Measurements from ENCODE around the gene ALDH1A3. TPM values are rescaled to one million over a fixed set of nuclear protein-coding genes. Genes with fewer than 3 reads are reported as not detected.

ALDH1A3 gene
- total RNA-seq, 1 donor from 2014 or later = not detected

GRCh38 chr15:100944986-100945385, 65.4 kb downstream of the ALDH1A3 start:
- TF ChIP-seq CTCF (IDR thresholded peaks at IDR 0.05) = no peak
- no peaks in the 10 kb centered on the region for H3K27me3 Mint-ChIP-seq
- no peak for DNase-seq
- intact Hi-C loops (cut with micrococcal nuclease) = no loop called here
- H3K36me3 Mint-ChIP-seq (ENCODE audit: low read depth) = peaks cover 2% of the 10 kb centered on the region
- no peak overlapping the region for H3K27ac Mint-ChIP-seq
- no peak overlapping the region for H3K4me3 Mint-ChIP-seq
- POLR2A ChIA-PET = interaction anchor here (2.5 kb wide), 1 partner anchor 25 kb away, joined by 13 read pairs; the partner anchor contains the start of gene LRRK1
- peaks cover 50% of the 10 kb centered on the region for H3K4me1 Mint-ChIP-seq
- H3K9me3 Mint-ChIP-seq = no peaks in the 10 kb centered on the region
- CTCF ChIA-PET = interaction anchor here (2.2 to 2.8 kb wide), 2 partner anchors 27 to 63 kb away, joined by 9 to 10 read pairs; partner anchors contain the start of gene LRRK1
- ATAC-seq (ENCODE audit: low read depth) = no peak

- peak overlapping the region; percentile 61 for H3K27ac Mint-ChIP-seq
- no peak for ATAC-seq (ENCODE audit: low read depth)
- peaks cover 58% of the 10 kb centered on the region for H3K4me1 Mint-ChIP-seq
Observed at GRCh38 chr15:100947760-100948429, 68.3 kb downstream of the ALDH1A3 start.

GRCh38 chr15:100948430-100948762, 68.8 kb downstream of the ALDH1A3 start:
- Mint-ChIP-seq H3K27ac (peak overlapping the region; percentile 61), H3K9me3 (no peaks in the 10 kb centered on the region), H3K4me1 (peaks cover 53% of the 10 kb centered on the region), H3K36me3 (ENCODE audit: low read depth) (no peaks in the 10 kb centered on the region), H3K4me3 (peak overlapping the region; percentile 75), H3K27me3 (no peaks in the 10 kb centered on the region)
- CTCF ChIA-PET = interaction anchor here (1.2 kb wide), 1 partner anchor 60 kb away, joined by 5 read pairs; no protein-coding TSS in a partner anchor
- ATAC-seq (ENCODE audit: low read depth) (no peak), DNase-seq (no peak)
- POLR2A ChIA-PET = no interaction called here
- intact Hi-C loops (cut with micrococcal nuclease) = no loop called here
- no peak for TF ChIP-seq CTCF (IDR thresholded peaks at IDR 0.05)

More at GRCh38 chr15:100947760-100948429, 68.3 kb downstream of the ALDH1A3 start:
- peak overlapping the region; percentile 75 for H3K4me3 Mint-ChIP-seq
- intact Hi-C loops (cut with micrococcal nuclease) = no loop called here
- H3K27me3 Mint-ChIP-seq = no peaks in the 10 kb centered on the region
- POLR2A ChIA-PET = no interaction called here
- H3K36me3 Mint-ChIP-seq (ENCODE audit: low read depth) = no peaks in the 10 kb centered on the region
- DNase-seq = no peak
- H3K9me3 Mint-ChIP-seq = no peaks in the 10 kb centered on the region
- CTCF ChIA-PET = interaction anchor here (0.6 to 1.2 kb wide), 2 partner anchors 61 to 86 kb away, joined by 3 to 5 read pairs; no protein-coding TSS in a partner anchor
- no peak for TF ChIP-seq CTCF (IDR thresholded peaks at IDR 0.05)

- ChIA-PET CTCF (no interaction called here), POLR2A (no interaction called here)
- Mint-ChIP-seq H3K36me3 (ENCODE audit: low read depth) (no peaks in the 10 kb centered on the region), H3K27ac (no peak overlapping the region), H3K9me3 (no peaks in the 10 kb centered on the region), H3K4me3 (no peak overlapping the region), H3K27me3 (no peaks in the 10 kb centered on the region), H3K4me1 (peaks cover 43% of the 10 kb centered on the region)
- ATAC-seq (ENCODE audit: low read depth) (no peak), DNase-seq (no peak)
- intact Hi-C loops (cut with micrococcal nuclease) = no loop called here
- TF ChIP-seq CTCF (IDR thresholded peaks at IDR 0.05) = no peak
Observed at GRCh38 chr15:100949691-100950090, 70.1 kb downstream of the ALDH1A3 start.

GRCh38 chr15:100951965-100952364, 72.3 kb downstream of the ALDH1A3 start:
- Mint-ChIP-seq H3K4me3 (no peak overlapping the region), H3K4me1 (peaks cover 55% of the 10 kb centered on the region), H3K36me3 (ENCODE audit: low read depth) (no peaks in the 10 kb centered on the region), H3K27me3 (no peaks in the 10 kb centered on the region), H3K27ac (no peak overlapping the region), H3K9me3 (no peaks in the 10 kb centered on the region)
- ATAC-seq (ENCODE audit: low read depth) (peak; percentile 50), DNase-seq (no peak)
- POLR2A ChIA-PET = no interaction called here
- TF ChIP-seq CTCF (IDR thresholded peaks at IDR 0.05) = no peak
- intact Hi-C loops (cut with micrococcal nuclease) = no loop called here
- CTCF ChIA-PET = no interaction called here
